B cell (primary cell): ENCODE results near the gene ALKBH7. TPM values are rescaled to one million over a fixed set of nuclear protein-coding genes. Genes with fewer than 3 reads are reported as not detected.

Experiments used
- ATAC-seq: fragments of 200-7000 bp; cut with Tn5 transposase; one replicate; pipeline ENCODE4 v1.10.0; 2021; ENCODE audit warnings: low read depth, mild to moderate bottlenecking, moderate number of reproducible peaks, moderate library complexity
- CTCF ChIA-PET: fragments of 350-600 bp; sonication (Branson Sonifier 250); formaldehyde crosslinking; loops from one replicate; lab custom pipeline; 2021; ENCODE audit warnings: antibody characterized with exemption, inconsistent platforms; lab: Charles Lee
- POLR2A ChIA-PET: fragments of 350-600 bp; sonication (Branson Sonifier 250); formaldehyde crosslinking; loops from one replicate; lab custom pipeline; 2021; ENCODE audit warnings: antibody characterized with exemption; lab: Charles Lee
- DNase-seq: peaks from one replicate; pipeline ENCODE4 v3.0.0; 2013
- H2AFZ ChIP-seq: 2 replicates; pipeline ENCODE4 v1.6.1; 2012; ENCODE audit warnings: mild to moderate bottlenecking, low read depth, low read length; ENCODE audit not compliant: insufficient read depth, poor library complexity, severe bottlenecking
- H3K27ac ChIP-seq, 2 donors: 1 replicate in 1 of 2; 2 replicates in 1 of 2; pipeline ENCODE4 v1.5.1; 2012 to 2013; ENCODE audit warnings: low read length in 2 of 2, mild to moderate bottlenecking in 2 of 2, moderate library complexity in 1 of 2
- H3K27me3 ChIP-seq, 4 experiments: fragments of 200-600 bp in 1 of 4; sonication (generic) in 1 of 4; replicated peaks in 1 of 4; 1 replicate in 2 of 4; 2 replicates in 2 of 4; pipeline versions ENCODE4 v1.6.1 to v1.7.0; 2013 to 2016; ENCODE audit warnings: low read length in 3 of 4, mild to moderate bottlenecking in 2 of 4, mixed read lengths in 1 of 4, moderate library complexity in 1 of 4; ENCODE audit not compliant: insufficient read depth in 4 of 4, control insufficient read depth in 3 of 4; ENCODE audit errors: control extremely low read depth in 1 of 4
- H3K36me3 ChIP-seq, 2 experiments: replicated peaks in 1 of 2; 1 replicate in 1 of 2; 2 replicates in 1 of 2; pipeline versions ENCODE4 v1.6.1 to v1.7.1; 2013; ENCODE audit warnings: low read length in 1 of 2; ENCODE audit not compliant: insufficient read depth in 2 of 2, control insufficient read depth in 1 of 2; ENCODE audit errors: control extremely low read depth in 1 of 2, extremely low read depth in 1 of 2
- H3K4me1 ChIP-seq, 2 donors: fragments of 200-600 bp in 1 of 2; sonication (generic) in 1 of 2; 1 replicate in 1 of 2; 2 replicates in 1 of 2; pipeline versions ENCODE4 v1.5.1 to v1.6.1; 2013 to 2017; ENCODE audit warnings: low read length in 2 of 2; ENCODE audit not compliant: control insufficient read depth in 2 of 2, insufficient read depth in 2 of 2
- H3K4me2 ChIP-seq: replicated peaks from 2 replicates; pipeline ENCODE3; 2012; ENCODE audit warnings: mild to moderate bottlenecking, low read depth, low read length; ENCODE audit not compliant: poor library complexity, severe bottlenecking
- H3K4me3 ChIP-seq, 5 experiments: fragments of 200-600 bp in 1 of 5; sonication (generic) in 1 of 5; 1 replicate in 3 of 5; 2 replicates in 2 of 5; pipeline versions ENCODE4 v1.5.1 to v1.7.0; 2011 to 2016; ENCODE audit warnings: low read length in 4 of 5, mild to moderate bottlenecking in 4 of 5, low read depth in 2 of 5, control low read depth in 1 of 5, moderate library complexity in 1 of 5; ENCODE audit not compliant: insufficient read depth in 1 of 5; ENCODE audit errors: control extremely low read depth in 1 of 5, extremely low read depth in 1 of 5
- H3K79me2 ChIP-seq: fragments of 200-600 bp; sonication (generic); one replicate; pipeline ENCODE4 v1.6.0; 2016; ENCODE audit warnings: low read length; ENCODE audit not compliant: control insufficient read depth, insufficient read depth
- H3K9ac ChIP-seq: fragments of 200-600 bp; sonication (generic); 2 replicates; pipeline ENCODE4 v1.6.1; 2017; ENCODE audit warnings: mild to moderate bottlenecking, low read length, moderate library complexity
- H3K9me3 ChIP-seq, 3 donors: one replicate each; pipeline versions ENCODE4 v1.6.1 to v1.7.1; 2013; ENCODE audit warnings: low read length in 2 of 3; ENCODE audit not compliant: control insufficient read depth in 2 of 3, insufficient read depth in 1 of 3; ENCODE audit errors: control extremely low read depth in 1 of 3
- H4K20me1 ChIP-seq: 2 replicates; pipeline ENCODE4 v1.6.0; 2012; ENCODE audit warnings: mild to moderate bottlenecking, low read length; ENCODE audit not compliant: insufficient read depth, control insufficient read depth, poor library complexity, severe bottlenecking
- H3K27ac Mint-ChIP-seq: one replicate; pipeline ENCODE4 v1.8.0; 2021; ENCODE audit warnings: mixed read lengths
- H3K27me3 Mint-ChIP-seq: one replicate; pipeline ENCODE4 v1.8.0; 2021; ENCODE audit warnings: mixed read lengths
- H3K4me1 Mint-ChIP-seq: one replicate; pipeline ENCODE4 v1.8.0; 2021; ENCODE audit warnings: mixed read lengths
- H3K4me3 Mint-ChIP-seq: one replicate; pipeline ENCODE4 v1.8.0; 2021; ENCODE audit warnings: mixed read lengths
- H3K9me3 Mint-ChIP-seq: one replicate; pipeline ENCODE4 v1.8.0; 2022; ENCODE audit warnings: mixed read lengths; ENCODE audit not compliant: insufficient read depth
- CTCF ChIP-seq: fragments of 200-600 bp; IDR thresholded peaks from one replicate; pipeline ENCODE4 v1.8.0; 2022; ENCODE audit warnings: antibody characterized with exemption, mild to moderate bottlenecking
- EZH2 ChIP-seq: IDR thresholded peaks from 2 replicates; pipeline ENCODE4 v1.6.1; 2012; ENCODE audit warnings: borderline replicate concordance, low read depth, mild to moderate bottlenecking, moderate library complexity, low read length; ENCODE audit not compliant: insufficient read depth, poor library complexity, severe bottlenecking
- WGBS: methylation state at CpG from one replicate; pipeline ENCODE4 v1.1.5; 2013; ENCODE audit warnings: missing lambda C conversion rate; ENCODE audit not compliant: insufficient coverage; 5-methylcytosine and 5-hydroxymethylcytosine counted together
- intact Hi-C: fragments of 100-400 bp; cut with micrococcal nuclease; formaldehyde crosslinking; loops from one replicate; pipeline ENCODE4 v1.10.0; 2022
- polyA plus RNA-seq: library from polyadenylated mRNA; depleted of rRNA; stranded (reverse); fragments of >200 nt; gene quantifications from 2 replicates; pipeline ENCODE4 v1.2.3, GENCODE V29; 2012
- total RNA-seq, 2 donors: library from RNA; stranded (reverse); fragments of 120-200 nt in 1 of 2; gene quantifications; 1 replicate in 1 of 2; 2 replicates in 1 of 2; pipeline versions ENCODE4 v1.2.3 to v1.2.4, GENCODE V29; 2013 to 2022

The ALKBH7 gene
- total and polyA plus RNA-seq, 2 donors (not counting 1 experiment from before 2014, with no cell fraction given): 36.4 to 67.0 TPM

GRCh38 chr19:6414793-6415590 is 42.4 kb downstream of the ALKBH7 start:
- no peak for TF ChIP-seq CTCF
- no peak for TF ChIP-seq EZH2
- Mint-ChIP-seq H3K9me3 (no peaks in the 10 kb centered on the region), H3K27ac (no peak overlapping the region), H3K4me3 (no peak overlapping the region), H3K27me3 (no peaks in the 10 kb centered on the region), H3K4me1 (no peaks in the 10 kb centered on the region)
- Histone ChIP-seq H3K27ac (no peak overlapping the region), H4K20me1 (peaks cover 61% of the 10 kb centered on the region), H3K4me3 (no peak overlapping the region), H3K79me2 (peaks cover 4% of the 10 kb centered on the region), H3K9me3 (no peaks in the 10 kb centered on the region), H3K27me3 (no peaks in the 10 kb centered on the region), H3K9ac (no peak overlapping the region), H2AFZ (no peak overlapping the region), H3K4me2 (no peak overlapping the region), H3K36me3 (peaks cover 0 to 60% of the 10 kb centered on the region in 2 experiments), H3K4me1 (no peaks in the 10 kb centered on the region)
- POLR2A ChIA-PET: no interaction called here
- DNase-seq: no peak
- CTCF ChIA-PET: interaction anchor here (0.5 kb wide), 1 partner anchor 89 kb away, joined by 3 read pairs; no protein-coding TSS in a partner anchor
- ATAC-seq: no peak
- intact Hi-C loops: no loop called here
- 96% methylated on average over 36 of the region's 47 CpGs for whole genome bisulfite sequencing

GRCh38 chr19:6415591-6416190 is 43.1 kb downstream of the ALKBH7 start:
- TF ChIP-seq CTCF (no peak), EZH2 (no peak)
- H4K20me1 ChIP-seq: peaks cover 68% of the 10 kb centered on the region
- no peak overlapping the region for H3K9ac ChIP-seq
- H3K4me1 ChIP-seq: no peaks in the 10 kb centered on the region
- ChIA-PET POLR2A (no interaction called here), CTCF (interaction anchor here (0.5 kb wide), 1 partner anchor 88 kb away, joined by 3 read pairs; no protein-coding TSS in a partner anchor)
- no peak overlapping the region for H2AFZ ChIP-seq
- no peaks in the 10 kb centered on the region for H3K9me3 ChIP-seq
- ATAC-seq (no peak), DNase-seq (no peak)
- H3K27ac ChIP-seq: no peak overlapping the region
- Mint-ChIP-seq H3K4me3 (no peak overlapping the region), H3K27me3 (no peaks in the 10 kb centered on the region), H3K9me3 (no peaks in the 10 kb centered on the region), H3K4me1 (no peaks in the 10 kb centered on the region), H3K27ac (no peak overlapping the region)
- intact Hi-C loops: no loop called here
- H3K4me3 ChIP-seq: no peak overlapping the region
- peaks cover 0 to 66% of the 10 kb centered on the region in 2 experiments for H3K36me3 ChIP-seq
- no peak overlapping the region for H3K4me2 ChIP-seq
- no peaks in the 10 kb centered on the region for H3K27me3 ChIP-seq
- 99% methylated on average over 27 of the region's 32 CpGs for WGBS
- H3K79me2 ChIP-seq: peaks cover 8% of the 10 kb centered on the region
